ENCODE measurements around the gene GSDMA.

- TF ChIP-seq EZH2 (IDR thresholded peaks at IDR 0.05; ENCODE audit: borderline replicate concordance), result no peak
- no peak for TF ChIP-seq EZH2phosphoT487 (IDR thresholded peaks at IDR 0.05; ENCODE audit: low read depth, severe bottlenecking, unreplicated experiment)
- TF ChIP-seq CTCF (IDR thresholded peaks at IDR 0.05; ENCODE audit: poor library complexity), result no peak
These were observed 45.9 kb upstream of the GSDMA start for GRCh38 chr17:39916918-39917317.
